Testis (tissue), 3 donors: Measurements from ENCODE around the gene INF2. TPM values are rescaled to one million over a fixed set of nuclear protein-coding genes. Genes with fewer than 3 reads are reported as not detected.

ENCODE experiments used
- DNase-seq: peaks from one replicate; pipeline ENCODE4 v3.0.0-alpha.2; 2019
- H3K27ac ChIP-seq, 2 donors: fragments of 200-600 bp; sonication (generic); one replicate each; pipeline ENCODE4 v1.5.1; 2019
- H3K27me3 ChIP-seq: fragments of 200-600 bp; sonication (generic); one replicate; pipeline ENCODE4 v1.5.1; 2019
- H3K36me3 ChIP-seq: fragments of 200-600 bp; sonication (generic); one replicate; pipeline ENCODE4 v1.5.1; 2017; ENCODE audit warnings: low read depth; ENCODE audit errors: missing control alignments
- H3K4me1 ChIP-seq: fragments of 200-600 bp; sonication (generic); one replicate; pipeline ENCODE4 v1.5.1; 2019
- H3K4me3 ChIP-seq, 2 donors: fragments of 200-600 bp; sonication (generic); one replicate each; pipeline ENCODE4 v1.5.1; 2017 to 2019
- H3K9me3 ChIP-seq: fragments of 200-600 bp; sonication (generic); one replicate; pipeline ENCODE4 v1.5.1; 2017
- CTCF ChIP-seq, 3 experiments: fragments of 450-650 bp in 2 of 3; fragments of 200-600 bp in 1 of 3; sonication (generic) in 1 of 3; IDR thresholded peaks; one replicate each; pipeline ENCODE4 v1.5.1; 2016 to 2019; ENCODE audit warnings: antibody characterized with exemption in 3 of 3, mild to moderate bottlenecking in 2 of 3, moderate library complexity in 1 of 3
- POLR2A ChIP-seq: fragments of 450-650 bp; IDR thresholded peaks from one replicate; pipeline ENCODE4 v1.6.1; 2017; ENCODE audit warnings: antibody characterized with exemption, mild to moderate bottlenecking, moderate library complexity
- WGBS, 2 donors: methylation state at CpG; one replicate each; pipeline ENCODE4 v1.1.5; 2018; 5-methylcytosine and 5-hydroxymethylcytosine counted together
- intact Hi-C: fragments of 100-400 bp; cut with DNase I; formaldehyde crosslinking; loops from one replicate; pipeline ENCODE4 v1.15.1; 2023; ENCODE audit warnings: low total_unique reads
- polyA plus RNA-seq: library from polyadenylated mRNA; stranded (reverse); fragments of 350-450 nt; fragmentation: Illumina TruSeq; extraction: RNeasy Lipid Tissue Mini Kit (QIAGEN cat#74804); gene quantifications from one replicate; pipeline ENCODE4 v1.2.3, GENCODE V29; 2014; ENCODE audit warnings: low read depth, low replicate concordance; ENCODE audit not compliant: insufficient read depth
- total RNA-seq, 2 donors: library from RNA; depleted of rRNA; stranded (reverse); fragments of >200 nt; gene quantifications; one replicate each; pipeline ENCODE4 v1.2.3, GENCODE V29; 2016

INF2 gene
- total and polyA plus RNA-seq, 3 donors from 2014 or later: 50.5 to 328 (median 244) TPM

GRCh38 chr14:104731320-104732294 lies 42.2 kb downstream of the INF2 start:
- Histone ChIP-seq H3K9me3 (no peaks in the 10 kb centered on the region), H3K27me3 (no peaks in the 10 kb centered on the region), H3K4me3 (no peak overlapping the region), H3K27ac (no peak overlapping the region), H3K36me3 (no peaks in the 10 kb centered on the region), H3K4me1 (peaks cover 19% of the 10 kb centered on the region)
- DNase-seq: no peak
- 89% methylated on average over 18 of the region's 18 CpGs; no CpG with 5 or more reads in 1 of the 2 donors for WGBS, 2 donors
- intact Hi-C loops: no loop called here
- TF ChIP-seq CTCF (IDR thresholded peaks at IDR 0.05) (peak in 1 of 3 experiments; percentile 16), POLR2A (no peak)

GRCh38 chr14:104732355-104732804 lies 43.0 kb downstream of the INF2 start:
- Histone ChIP-seq H3K27me3 (no peaks in the 10 kb centered on the region), H3K4me1 (peaks cover 19% of the 10 kb centered on the region), H3K4me3 (no peak overlapping the region), H3K36me3 (no peaks in the 10 kb centered on the region), H3K9me3 (no peaks in the 10 kb centered on the region), H3K27ac (no peak overlapping the region)
- TF ChIP-seq CTCF (IDR thresholded peaks at IDR 0.05) (no peak), POLR2A (no peak)
- no peak for DNase-seq
- intact Hi-C loops: no loop called here
- 84 to 85% methylated on average over 5 to 14 of the region's 14 CpGs for WGBS, 2 donors

GRCh38 chr14:104732931-104733681 lies 43.7 kb downstream of the INF2 start:
- TF ChIP-seq POLR2A (no peak), CTCF (IDR thresholded peaks at IDR 0.05) (no peak)
- Histone ChIP-seq H3K4me1 (peaks cover 19% of the 10 kb centered on the region), H3K27me3 (no peaks in the 10 kb centered on the region), H3K27ac (no peak overlapping the region), H3K36me3 (no peaks in the 10 kb centered on the region), H3K9me3 (no peaks in the 10 kb centered on the region), H3K4me3 (no peak overlapping the region)
- intact Hi-C loops: no loop called here
- 95% methylated on average over 15 to 23 of the region's 23 CpGs for WGBS, 2 donors
- DNase-seq: no peak

- no peaks in the 10 kb centered on the region for H3K9me3 ChIP-seq
- H3K27ac ChIP-seq: no peak overlapping the region
- 93 to 94% methylated on average over 3 to 6 of the region's 6 CpGs for whole genome bisulfite sequencing, 2 donors
- TF ChIP-seq POLR2A: no peak
- TF ChIP-seq CTCF (IDR thresholded peaks at IDR 0.05): no peak
- intact Hi-C loops: no loop called here
- no peaks in the 10 kb centered on the region for H3K27me3 ChIP-seq
- peaks cover 19% of the 10 kb centered on the region for H3K4me1 ChIP-seq
- no peaks in the 10 kb centered on the region for H3K36me3 ChIP-seq
- DNase-seq: no peak
- no peak overlapping the region for H3K4me3 ChIP-seq
These were observed 44.7 kb downstream of the INF2 start for GRCh38 chr14:104734051-104734587.
